ENCODE results near the gene PLPP3.
A peak's percentile ranks its signal among the peaks of the same experiment; 100 is the strongest.

The PLPP3 gene

GRCh38 chr1:56545711-56546110 lies 33.7 kb downstream of the PLPP3 start:
- DNase-seq = no peak

GRCh38 chr1:56543783-56544612 lies 35.4 kb downstream of the PLPP3 start:
- DNase-seq = no peak

DNA sequence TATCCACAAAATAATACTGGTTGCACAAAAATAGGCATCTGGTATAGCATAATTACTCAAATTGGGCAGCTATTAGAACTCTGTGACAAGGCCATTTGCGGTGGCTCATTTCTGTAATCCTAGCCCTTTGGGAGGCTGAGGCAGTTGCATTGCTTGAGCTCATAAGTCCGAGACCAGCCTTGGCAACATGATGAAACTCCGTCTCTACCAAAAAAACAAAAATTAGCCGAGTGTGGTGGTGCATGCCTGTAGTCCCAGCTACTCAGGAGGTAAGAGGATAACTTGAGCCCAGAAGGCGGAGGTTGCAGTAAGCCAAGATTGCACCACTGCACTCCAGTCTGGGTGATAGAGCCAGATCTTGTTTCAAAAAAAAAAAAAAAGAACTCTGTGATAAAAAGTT lies 36.7 kb downstream of the PLPP3 start:
- DNase-seq = no peak

DNA sequence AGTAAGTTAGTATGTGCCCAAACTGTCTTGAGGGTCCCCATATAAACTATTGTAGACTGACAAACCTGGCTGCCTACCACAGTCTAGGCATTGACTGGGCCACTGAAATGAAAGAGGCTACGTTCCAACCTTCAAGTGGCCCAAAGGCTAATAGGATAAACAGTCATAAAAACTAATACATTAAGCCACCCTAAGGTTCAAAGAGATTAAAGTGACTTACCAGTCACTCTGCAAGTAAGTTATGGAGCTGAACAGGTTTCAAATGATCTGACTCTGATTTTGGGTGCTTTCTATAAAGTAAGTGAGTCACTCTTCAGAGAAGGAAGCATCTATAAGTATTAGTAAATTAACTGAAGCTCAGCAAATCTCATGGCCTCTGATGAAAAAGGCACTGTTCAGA lies 38.0 kb downstream of the PLPP3 start:
- no peak for DNase-seq

GRCh38 chr1:56540467-56540866 lies 38.9 kb downstream of the PLPP3 start:
- DNase-seq = no peak

DNA sequence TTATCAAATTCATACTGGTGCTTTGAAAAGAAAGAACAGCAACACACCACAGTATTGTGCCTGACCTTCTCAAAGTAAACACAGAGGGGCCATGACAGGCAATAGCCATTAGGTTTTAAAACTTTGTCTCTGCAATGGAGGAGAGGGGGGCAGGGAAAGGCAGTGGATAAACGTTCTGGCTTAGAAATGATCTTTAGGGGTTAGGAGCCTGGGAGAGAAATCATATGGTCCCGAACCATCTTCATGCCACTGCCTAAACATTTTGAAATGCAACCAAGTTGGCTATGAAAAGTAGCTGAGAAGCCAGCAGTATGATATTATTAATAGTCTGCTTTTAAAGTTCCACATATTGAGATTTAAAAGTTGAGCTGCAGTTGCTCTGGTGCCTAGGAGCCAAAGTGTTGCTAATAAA lies 39.8 kb downstream of the PLPP3 start:
- DNase-seq = no peak

DNA sequence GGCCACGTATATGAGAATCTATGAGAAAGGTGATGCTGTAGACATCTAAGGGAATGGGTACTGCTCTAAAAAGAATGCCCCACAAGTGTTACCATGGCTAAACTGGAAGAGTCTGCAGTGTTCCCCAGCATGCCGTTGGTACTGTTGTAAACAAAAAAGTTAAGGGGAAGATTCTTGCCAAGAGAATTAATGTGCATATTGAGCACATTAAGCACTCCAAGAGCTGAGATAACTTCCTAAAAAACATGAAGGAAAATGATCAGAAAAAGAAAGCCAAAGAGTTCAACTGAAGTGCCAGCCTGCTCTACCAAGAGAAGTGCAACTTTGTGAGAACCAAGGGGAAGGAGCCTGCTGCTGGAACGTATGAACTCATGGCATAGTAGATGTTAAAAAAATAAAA lies 40.8 kb downstream of the PLPP3 start:
- DNase-seq = no peak

DNA sequence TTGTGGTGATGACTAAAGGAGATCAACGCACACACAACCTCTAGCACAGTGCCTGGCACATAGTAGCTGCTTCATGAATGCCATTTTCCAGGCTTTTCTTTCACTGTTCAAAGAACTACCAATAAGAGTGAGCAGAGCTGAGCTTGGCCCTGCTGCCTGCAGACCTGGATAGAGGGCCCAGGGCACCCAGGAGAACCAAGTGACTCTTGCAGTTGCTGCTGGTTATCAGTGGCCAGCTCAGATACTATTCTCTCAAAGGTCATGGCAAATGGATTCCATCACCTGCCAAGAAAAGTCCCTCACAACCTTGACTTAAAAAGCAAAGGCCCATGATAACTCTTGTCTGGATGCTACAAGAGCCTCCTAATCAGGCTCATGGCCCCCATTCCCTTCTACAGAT lies 41.7 kb downstream of the PLPP3 start:
- DNase-seq = no peak

DNA sequence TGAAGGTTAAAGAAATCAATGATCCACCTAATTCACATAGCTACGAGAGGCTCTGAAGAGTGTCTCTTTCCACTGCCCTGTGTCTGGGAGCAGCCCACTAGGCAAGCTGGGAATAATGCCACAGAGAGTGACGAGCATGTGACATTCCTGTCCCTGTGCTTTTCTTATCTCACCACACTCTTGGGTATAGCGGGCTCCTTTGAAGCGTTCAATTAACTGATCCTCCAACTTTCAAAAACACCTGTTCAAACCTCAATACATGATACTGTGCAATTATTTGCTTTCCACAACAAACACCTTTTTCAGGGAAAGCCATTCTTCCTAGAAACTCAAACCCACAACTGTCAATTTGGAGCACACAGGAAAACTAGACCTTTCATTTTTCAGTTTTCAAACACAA lies 43.4 kb downstream of the PLPP3 start:
- no peak for DNase-seq

DNA sequence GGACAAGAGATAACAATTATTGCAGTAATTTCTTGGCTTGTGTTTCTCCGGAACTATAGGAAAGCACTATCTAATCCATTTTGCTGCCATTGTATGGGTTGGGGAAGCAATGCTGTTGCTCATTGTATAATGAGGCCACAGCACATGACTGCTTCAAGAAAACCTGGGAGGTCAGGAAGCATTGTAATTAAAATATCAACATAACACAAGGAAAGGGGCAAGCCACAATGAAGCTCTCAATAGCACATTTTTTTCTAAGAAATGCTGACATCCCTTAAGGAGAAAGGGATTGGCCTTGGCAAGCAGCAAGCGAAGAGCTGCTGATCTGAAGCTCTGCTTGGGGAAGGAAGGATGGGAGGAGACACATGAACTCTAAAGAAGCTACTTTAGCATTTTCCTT lies 44.0 kb downstream of the PLPP3 start:
- no peak for DNase-seq

DNA sequence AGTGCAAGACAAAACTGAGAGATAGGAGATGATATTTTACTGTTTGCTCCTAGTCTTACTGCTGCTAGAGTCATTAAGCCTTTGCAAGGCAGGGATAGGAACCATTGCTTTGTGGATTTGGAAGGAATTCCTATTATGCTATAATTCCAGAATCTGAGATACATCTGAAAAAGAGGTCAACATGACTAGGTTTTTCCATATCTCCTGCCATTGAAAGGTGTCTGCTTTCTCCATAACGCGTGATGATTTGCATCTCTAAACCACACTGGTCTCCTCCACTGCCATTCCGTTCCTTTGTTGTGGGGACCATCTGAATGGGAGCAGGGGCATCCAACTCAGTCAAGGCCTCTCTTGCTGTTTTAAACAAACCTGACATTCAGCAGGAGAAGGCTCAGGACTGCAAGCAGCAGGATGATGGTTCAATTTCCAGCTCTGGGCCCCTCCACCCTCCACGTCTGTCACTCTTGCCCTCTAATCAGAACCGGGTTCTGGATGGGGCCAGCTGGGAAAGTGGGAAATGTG lies 45.2 kb downstream of the PLPP3 start:
- no peak for DNase-seq

- no peak for DNase-seq
Observed at GRCh38 chr1:56533621-56534020, 45.7 kb downstream of the PLPP3 start.

GRCh38 chr1:56533197-56533596 lies 46.2 kb downstream of the PLPP3 start:
- no peak for DNase-seq

- DNase-seq = no peak
Observed at GRCh38 chr1:56532350-56532683, 47.0 kb downstream of the PLPP3 start.

- no peak for DNase-seq
Observed at GRCh38 chr1:56531624-56532349, 47.6 kb downstream of the PLPP3 start.

- no peak for DNase-seq
Observed at GRCh38 chr1:56529801-56530200, 49.6 kb downstream of the PLPP3 start.

GRCh38 chr1:56527548-56528302 lies 51.6 kb downstream of the PLPP3 start:
- DNase-seq = no peak

DNA sequence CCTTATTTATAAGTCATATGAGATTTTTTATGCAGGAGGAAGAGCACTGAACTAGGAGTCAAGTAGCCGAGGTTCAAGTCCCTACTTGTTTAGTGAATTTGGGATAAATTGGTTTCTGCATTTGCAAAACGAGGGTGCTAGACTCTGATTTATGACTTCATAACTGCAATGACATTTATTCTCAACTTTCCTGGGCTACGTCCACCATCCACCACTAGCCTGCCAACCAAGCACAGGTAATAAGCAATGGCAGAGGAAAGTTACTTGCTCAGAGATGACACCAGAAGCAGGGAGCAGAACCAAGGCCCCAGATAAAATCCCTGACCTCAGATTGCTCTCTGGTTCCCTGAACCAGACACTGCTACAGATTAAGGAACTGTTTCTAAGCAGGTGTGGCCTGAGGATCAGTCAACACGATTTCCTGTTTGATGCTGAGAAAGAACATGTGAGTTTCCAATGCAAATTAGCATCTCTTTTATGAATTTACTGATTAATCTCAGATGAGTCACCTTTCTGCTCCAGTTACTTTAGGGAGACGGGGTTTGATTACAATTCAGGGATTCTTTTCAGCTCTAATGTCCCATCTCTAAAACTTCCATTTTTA lies 52.7 kb downstream of the PLPP3 start:
- no peak for DNase-seq

GRCh38 chr1:56525489-56526041 lies 53.8 kb downstream of the PLPP3 start:
- peak; percentile 8 for DNase-seq

- DNase-seq = no peak
Observed at GRCh38 chr1:56524263-56524662, 55.1 kb downstream of the PLPP3 start.

GRCh38 chr1:56522680-56523079 lies 56.7 kb downstream of the PLPP3 start:
- no peak for DNase-seq

DNA sequence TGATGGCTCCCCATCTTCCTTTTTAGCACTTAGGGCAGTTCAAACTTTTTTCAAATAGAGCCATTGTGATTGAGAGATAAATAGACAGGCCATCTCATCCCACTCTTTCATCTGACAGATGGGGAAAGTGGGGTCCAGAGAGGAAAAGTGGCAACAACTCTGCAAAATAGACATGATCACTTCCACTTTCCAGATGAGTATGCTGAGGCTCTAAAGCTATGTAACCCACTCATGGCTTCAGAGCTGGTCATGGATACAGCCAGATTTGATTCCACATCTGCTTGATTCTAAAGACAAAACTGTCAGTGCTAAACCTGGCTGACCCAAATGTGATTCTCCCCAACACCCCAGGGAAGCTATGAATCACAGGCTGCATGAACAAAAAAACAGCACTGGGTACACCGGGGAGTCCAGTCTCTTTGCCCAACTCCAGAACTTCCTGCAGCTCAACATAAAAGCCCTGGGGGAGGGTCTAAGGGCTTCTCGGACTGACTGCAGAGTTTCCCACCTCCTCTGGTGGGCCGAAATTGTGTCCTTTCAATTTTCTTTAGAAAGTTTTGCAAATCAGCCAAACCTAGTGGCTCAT lies 59.3 kb downstream of the PLPP3 start:
- DNase-seq = no peak
